Measurements from ENCODE around the gene ATAD2B. TPM values are rescaled to one million over a fixed set of nuclear protein-coding genes. Genes with fewer than 3 reads are reported as not detected.

Gene ATAD2B
- polyA plus RNA-seq, 1 experiment = 1.5 TPM

DNA sequence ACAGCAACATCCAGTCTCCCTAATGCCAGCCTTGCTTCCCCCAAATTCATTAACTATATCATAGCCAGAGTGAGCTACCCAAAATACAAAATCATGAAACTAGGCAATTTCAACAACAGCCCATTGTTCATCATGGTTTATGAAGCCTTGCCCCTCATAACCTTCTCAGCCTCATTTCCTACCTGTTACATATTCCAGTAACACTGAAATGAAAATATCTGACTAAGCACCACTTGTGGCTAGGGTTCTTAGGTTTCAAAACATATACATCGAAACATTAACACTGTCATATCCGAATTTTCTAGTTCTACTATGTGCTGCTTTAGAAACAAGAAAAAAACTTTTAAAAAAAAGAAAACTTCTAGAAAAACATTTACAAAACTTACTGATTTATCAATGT is 59.5 kb downstream of the ATAD2B start:
- ChIA-PET POLR2A (no interaction called here), CTCF (interaction anchor here (0.7 to 1.0 kb wide), 2 partner anchors 43 to 216 kb away, joined by 3 to 5 read pairs; no protein-coding TSS in a partner anchor)
- H3K4me3 ChIP-seq (ENCODE audit: low read depth, low read length) = no peak overlapping the region
- TF ChIP-seq, protein P1, sequence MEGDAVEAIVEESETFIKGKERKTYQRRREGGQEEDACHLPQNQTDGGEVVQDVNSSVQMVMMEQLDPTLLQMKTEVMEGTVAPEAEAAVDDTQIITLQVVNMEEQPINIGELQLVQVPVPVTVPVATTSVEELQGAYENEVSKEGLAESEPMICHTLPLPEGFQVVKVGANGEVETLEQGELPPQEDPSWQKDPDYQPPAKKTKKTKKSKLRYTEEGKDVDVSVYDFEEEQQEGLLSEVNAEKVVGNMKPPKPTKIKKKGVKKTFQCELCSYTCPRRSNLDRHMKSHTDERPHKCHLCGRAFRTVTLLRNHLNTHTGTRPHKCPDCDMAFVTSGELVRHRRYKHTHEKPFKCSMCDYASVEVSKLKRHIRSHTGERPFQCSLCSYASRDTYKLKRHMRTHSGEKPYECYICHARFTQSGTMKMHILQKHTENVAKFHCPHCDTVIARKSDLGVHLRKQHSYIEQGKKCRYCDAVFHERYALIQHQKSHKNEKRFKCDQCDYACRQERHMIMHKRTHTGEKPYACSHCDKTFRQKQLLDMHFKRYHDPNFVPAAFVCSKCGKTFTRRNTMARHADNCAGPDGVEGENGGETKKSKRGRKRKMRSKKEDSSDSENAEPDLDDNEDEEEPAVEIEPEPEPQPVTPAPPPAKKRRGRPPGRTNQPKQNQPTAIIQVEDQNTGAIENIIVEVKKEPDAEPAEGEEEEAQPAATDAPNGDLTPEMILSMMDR (IDR thresholded peaks at IDR 0.05; ENCODE audit: insufficient read depth, low read depth, low read length) = no peak
- DNase-seq (ENCODE audit: low read depth) = no peak
- no peaks in the 10 kb centered on the region for H3K27me3 ChIP-seq (ENCODE audit: control insufficient read depth, insufficient read depth, low read length)
- peaks cover 5% of the 10 kb centered on the region for H3K36me3 ChIP-seq (ENCODE audit: control insufficient read depth, insufficient read depth, low read length)

DNA sequence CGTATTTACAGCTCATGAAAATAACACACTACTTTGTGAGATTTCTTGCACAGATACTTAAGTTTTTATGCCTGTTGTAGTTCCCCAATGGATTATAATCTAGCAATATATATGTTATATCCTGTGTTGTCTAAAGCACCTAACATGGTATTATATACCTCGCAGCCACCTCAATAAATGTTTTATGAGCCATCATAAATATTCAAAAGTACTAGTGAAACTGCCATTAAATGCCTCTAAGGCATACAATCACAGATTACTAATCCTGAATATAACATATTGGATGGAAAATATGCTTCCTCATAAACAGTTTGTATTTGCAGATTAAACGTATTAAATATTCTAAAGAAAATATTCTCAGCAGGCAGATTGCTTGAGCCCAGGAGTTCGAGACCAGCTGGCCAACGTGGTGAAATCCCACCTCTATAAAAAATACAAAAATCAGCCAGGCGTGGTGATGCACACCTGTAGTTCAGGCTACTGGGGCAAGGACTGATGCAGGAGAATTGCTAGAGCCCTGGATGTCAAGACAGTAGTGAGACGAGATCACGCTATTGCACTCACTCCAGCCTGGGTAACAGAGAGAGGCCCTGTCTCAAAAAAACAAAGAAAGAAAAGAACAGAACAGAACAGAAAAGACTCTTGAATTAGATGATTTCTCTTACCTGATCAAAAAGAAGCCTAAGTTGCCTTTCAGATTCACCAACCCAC is 64.1 kb downstream of the ATAD2B start:
- Histone ChIP-seq H3K36me3 (ENCODE audit: control insufficient read depth, insufficient read depth, low read length) (peaks cover 2% of the 10 kb centered on the region), H3K4me3 (ENCODE audit: low read depth, low read length) (no peak overlapping the region), H3K27me3 (ENCODE audit: control insufficient read depth, insufficient read depth, low read length) (no peaks in the 10 kb centered on the region)
- TF ChIP-seq, protein P1 (IDR thresholded peaks at IDR 0.05; ENCODE audit: insufficient read depth, low read depth, low read length) = no peak
- POLR2A ChIA-PET = no interaction called here
- DNase-seq (ENCODE audit: low read depth) = no peak
- CTCF ChIA-PET = interaction anchor here (1.1 kb wide), 1 partner anchor 64 kb away, joined by 3 read pairs; the partner anchor contains the start of gene ATAD2B

DNA sequence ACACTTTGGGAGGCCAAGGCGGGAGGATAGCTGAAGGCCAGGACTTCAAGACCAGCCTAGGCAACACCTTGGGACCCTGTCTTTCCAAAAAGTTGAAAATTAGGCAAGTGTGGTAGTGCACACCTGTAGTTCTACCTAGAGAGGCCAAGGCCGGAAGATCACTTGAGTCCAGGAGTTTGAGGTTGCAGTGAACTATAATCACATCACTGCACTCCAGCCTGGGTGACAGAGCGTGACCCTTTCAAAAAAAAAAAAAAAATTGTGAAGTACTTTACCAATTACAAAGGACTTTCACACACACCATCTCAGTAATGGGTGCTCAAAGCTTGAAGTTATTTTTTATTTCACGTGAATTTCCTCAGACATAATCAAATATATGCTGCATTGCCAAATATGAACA is 65.0 kb downstream of the ATAD2B start:
- H3K36me3 ChIP-seq (ENCODE audit: control insufficient read depth, insufficient read depth, low read length) = peaks cover 2% of the 10 kb centered on the region
- no peak overlapping the region for H3K4me3 ChIP-seq (ENCODE audit: low read depth, low read length)
- TF ChIP-seq, protein P1 (IDR thresholded peaks at IDR 0.05; ENCODE audit: insufficient read depth, low read depth, low read length) = no peak
- DNase-seq (ENCODE audit: low read depth) = no peak
- no peaks in the 10 kb centered on the region for H3K27me3 ChIP-seq (ENCODE audit: control insufficient read depth, insufficient read depth, low read length)
- ChIA-PET POLR2A (no interaction called here), CTCF (no interaction called here)

DNA sequence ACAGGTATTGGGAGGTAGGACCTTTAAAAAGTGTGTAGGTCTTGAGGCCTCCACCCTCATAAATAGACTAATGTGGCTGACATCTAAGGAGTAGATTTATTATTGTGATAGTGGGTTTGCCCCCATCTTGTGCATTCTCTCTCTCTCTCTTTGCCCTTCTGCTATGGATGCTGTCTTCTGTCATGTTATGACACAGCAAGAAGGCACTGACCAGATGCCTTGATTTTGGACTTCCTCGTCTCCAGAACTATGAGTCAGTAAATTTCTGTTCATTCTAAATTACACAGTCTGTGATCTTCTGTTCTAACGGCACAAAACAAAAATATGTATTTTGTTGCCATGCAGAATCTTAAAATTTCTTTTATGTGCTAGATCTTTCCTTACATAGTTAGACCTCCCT is 66.9 kb downstream of the ATAD2B start:
- TF ChIP-seq, protein P1 (IDR thresholded peaks at IDR 0.05; ENCODE audit: insufficient read depth, low read depth, low read length) = no peak
- no peak for DNase-seq (ENCODE audit: low read depth)
- Histone ChIP-seq H3K27me3 (ENCODE audit: control insufficient read depth, insufficient read depth, low read length) (no peaks in the 10 kb centered on the region), H3K4me3 (ENCODE audit: low read depth, low read length) (no peak overlapping the region), H3K36me3 (ENCODE audit: control insufficient read depth, insufficient read depth, low read length) (peaks cover 2% of the 10 kb centered on the region; the same call in 1 of the 2 replicates)
- ChIA-PET POLR2A (no interaction called here), CTCF (no interaction called here)

DNA sequence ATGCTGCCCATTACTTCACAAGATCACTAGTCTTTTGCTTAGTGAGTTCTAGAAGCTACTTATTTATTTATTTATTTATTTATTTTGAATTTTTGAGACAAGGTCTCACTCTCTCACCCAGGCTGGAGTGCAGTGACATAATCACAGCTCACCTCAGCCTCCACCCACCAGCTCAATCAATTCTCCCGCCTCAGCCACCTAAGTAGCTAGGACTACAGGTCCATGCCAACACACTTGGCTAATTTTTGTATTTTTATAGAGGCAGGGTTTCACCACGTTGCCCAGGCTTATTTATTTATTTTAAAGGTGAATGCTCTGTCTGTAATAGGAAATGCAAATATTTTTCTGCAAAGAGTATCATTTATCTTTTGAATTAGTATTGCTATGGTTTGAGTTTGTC is 67.7 kb downstream of the ATAD2B start:
- POLR2A ChIA-PET = no interaction called here
- Histone ChIP-seq H3K36me3 (ENCODE audit: control insufficient read depth, insufficient read depth, low read length) (peaks cover 2% of the 10 kb centered on the region; the same call in 1 of the 2 replicates), H3K4me3 (ENCODE audit: low read depth, low read length) (no peak overlapping the region), H3K27me3 (ENCODE audit: control insufficient read depth, insufficient read depth, low read length) (no peaks in the 10 kb centered on the region)
- CTCF ChIA-PET = no interaction called here
- DNase-seq (ENCODE audit: low read depth) = no peak
- TF ChIP-seq, protein P1 (IDR thresholded peaks at IDR 0.05; ENCODE audit: insufficient read depth, low read depth, low read length) = no peak
